CD4-positive, alpha-beta T cell treated with Interleukin-6 at 100 ng/mL for 8 hours (primary cell): Measurements from ENCODE around the gene KCTD17.

Source experiments
- DNase-seq: peaks from one replicate; pipeline ENCODE4 v3.0.0-alpha.2; 2020; ENCODE audit warnings: mixed read lengths, low spot score

KCTD17 gene

DNA sequence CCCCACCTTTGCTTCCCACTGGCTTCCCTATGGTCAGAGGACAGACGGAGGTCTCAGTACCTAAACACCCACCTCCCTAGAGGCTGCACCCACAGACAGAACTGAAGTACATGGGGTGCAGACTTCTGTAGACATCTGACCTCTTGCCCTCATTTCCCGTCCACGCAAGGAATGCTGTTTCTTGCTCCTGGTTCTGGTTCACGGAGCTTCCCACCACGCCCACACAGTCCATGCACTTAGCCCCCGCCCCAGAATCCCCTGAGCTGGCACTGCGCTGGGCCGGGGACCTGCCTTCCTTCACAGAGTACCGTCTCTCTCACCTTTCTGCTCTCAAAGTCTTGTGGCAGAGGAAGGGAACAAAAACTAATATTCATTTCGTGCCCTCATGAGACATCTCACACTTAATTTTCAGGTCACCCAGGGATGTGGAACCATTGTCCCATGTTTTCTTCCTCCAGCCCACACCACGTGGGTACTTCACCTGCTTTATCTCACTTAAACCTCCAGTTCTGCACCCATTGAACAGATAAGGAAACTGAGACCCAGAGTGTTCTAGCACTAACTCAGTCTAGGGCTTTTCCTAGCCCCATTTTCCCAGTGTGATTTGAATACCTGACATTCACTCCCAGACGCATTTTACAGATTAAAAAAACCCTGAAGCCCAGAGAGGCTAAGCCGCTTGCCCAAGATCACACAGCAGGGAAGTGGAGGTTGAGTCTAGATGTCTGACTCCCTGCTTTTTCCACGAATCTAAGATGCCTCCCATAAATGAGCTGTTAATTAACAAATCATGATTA, 52.3 kb downstream of the KCTD17 start:
- no peak for DNase-seq

GRCh38 chr22:37105154-37105553, 53.6 kb downstream of the KCTD17 start:
- DNase-seq, result no peak

DNA sequence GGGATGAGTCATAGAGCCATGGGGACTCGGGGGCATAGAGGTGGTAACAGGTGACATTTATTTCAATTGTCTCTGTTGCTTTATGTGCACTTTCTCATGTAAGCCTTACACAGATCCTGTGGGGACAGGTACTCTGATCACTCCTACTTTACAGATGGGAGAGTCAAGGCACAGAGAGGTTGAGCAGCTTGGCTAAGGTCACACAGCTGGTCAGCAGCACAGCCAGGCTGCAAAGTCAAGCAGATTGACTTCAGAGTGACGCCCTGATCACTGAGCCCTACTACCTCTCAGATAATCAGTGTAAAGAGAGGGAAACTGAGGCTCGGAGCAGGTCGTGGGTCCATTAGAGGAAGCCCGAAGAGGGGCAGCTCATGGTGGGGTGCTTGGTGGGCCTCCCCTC, 54.4 kb downstream of the KCTD17 start:
- no peak for DNase-seq

DNA sequence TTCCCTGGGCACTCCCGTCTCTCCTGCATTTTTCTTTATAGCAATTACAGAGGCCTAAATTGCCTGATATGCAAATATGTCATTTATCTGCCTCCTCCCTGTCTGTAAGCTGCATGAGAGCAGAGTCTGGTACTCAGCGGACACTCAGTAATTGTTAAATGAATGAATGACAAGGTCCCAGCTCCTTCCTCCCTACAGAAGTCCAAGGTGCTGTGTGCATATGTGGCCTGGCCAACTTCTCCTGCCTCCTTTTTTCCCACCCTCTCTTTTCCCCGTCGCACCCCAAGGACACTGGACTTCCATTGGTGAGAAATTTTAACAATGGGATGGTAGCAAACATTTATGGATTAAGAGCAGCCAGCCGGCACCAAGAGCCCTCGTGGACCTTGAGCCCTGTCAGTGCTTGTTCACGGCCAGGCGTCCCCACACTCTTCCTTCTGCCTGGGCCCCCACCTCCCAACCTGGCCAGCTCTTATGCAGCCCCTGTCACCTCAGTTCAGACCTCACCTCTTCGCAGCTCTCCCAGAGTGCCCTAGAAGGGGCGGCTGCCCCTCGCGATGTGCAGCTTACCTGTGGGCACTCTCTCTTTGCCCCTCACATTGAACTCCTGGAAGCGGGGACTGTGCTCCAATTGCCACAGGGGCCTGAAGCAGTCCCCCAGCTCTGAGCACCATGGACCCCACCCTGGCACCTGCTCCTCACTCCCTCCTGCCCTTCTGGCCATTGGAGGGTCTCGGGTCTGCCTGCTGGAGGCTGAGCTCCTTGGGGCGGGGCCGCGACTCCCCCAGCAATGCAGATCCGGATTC, 56.5 kb downstream of the KCTD17 start:
- DNase-seq, result no peak

GRCh38 chr22:37109242-37109917, 57.8 kb downstream of the KCTD17 start, which contains the start of gene TMPRSS6:
TMPRSS6 (minus strand) TSS chr22:37109713; CDS start chr22:37103417, 6,296 bp downstream.
- DNase-seq, result no peak

DNA sequence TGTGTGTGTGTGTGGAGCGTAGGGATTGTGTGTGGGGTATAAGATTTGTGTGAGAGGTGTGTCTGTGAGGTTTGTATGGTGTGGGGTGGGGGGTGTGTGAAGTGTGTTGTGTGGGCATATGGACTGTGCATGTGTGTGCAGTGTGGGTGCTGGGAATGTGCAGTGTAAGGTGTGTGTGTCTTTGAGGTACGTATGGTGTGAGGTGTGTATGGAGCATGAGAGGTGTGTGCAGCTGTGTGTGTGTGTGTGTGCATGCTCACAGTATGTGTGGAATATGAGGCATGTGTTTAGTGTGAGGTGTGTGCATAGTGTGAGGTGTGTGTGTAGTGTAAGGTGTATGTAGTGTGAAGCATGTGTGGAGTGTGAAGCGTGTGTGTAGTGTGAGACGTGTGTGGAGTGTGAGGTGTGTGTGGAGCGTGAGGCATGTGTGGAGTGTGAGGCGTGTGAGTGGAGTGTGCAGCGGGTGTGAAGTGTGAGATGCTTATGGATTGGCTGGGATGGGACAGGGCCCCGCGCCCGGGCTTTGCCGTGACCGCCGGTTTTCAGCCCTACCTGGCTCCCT, 59.7 kb downstream of the KCTD17 start:
- no peak for DNase-seq

DNA sequence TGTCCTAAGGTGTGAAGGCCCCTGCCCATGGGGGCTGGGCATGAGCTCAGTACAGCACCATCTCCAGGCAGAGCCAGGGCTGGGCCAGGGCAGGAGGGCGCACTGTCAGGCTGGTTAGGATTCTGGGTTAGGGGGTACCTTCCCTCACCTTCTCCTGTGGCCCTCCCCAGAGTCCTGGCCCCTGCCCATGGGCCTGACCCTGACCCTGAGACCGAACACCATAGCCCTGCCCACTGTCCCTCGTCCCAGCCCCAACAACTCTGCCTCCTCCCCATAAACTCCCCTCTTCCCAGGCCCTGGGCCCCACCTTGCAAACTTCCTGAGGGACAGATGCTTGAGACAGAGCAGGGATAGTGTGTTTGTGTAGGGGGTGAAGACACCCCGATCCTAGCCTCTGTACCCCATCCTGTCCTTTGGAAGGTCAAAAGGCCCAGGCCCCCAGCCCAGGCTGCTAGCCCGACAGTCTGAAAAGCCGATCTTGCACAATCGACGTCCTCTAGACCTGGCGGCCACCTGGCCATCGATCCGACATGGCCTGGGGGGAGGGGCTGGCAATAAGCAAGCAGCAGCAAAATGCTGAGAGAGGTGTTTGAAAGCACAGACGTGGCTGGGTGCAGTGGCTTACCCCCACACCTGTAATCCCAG, 60.7 kb downstream of the KCTD17 start:
- DNase-seq, result no peak
